K562 (cell line): ENCODE data around the gene NPAS3. TPM values are rescaled to one million over a fixed set of nuclear protein-coding genes. Genes with fewer than 3 reads are reported as not detected.

Experiments
- ATAC-seq: fragments of 200-7000 bp; cut with Tn5 transposase; 3 replicates; pipeline ENCODE4 v1.9.1; 2020; ENCODE audit warnings: moderate library complexity
- BruUV-seq: library from RNA; stranded (reverse); fragments of 400-500 nt; replicated peaks from 2 replicates; lab custom pipeline; 2021; lab: Mats Ljungman, UMichigan
- CTCF ChIA-PET: fragments of 300-600 bp; formaldehyde crosslinking; extraction: SDS; loops from one replicate; lab custom pipeline; 2021; ENCODE audit warnings: low intra/inter-chr PET ratio; lab: Yijun Ruan, JAX
- POLR2A ChIA-PET: fragments of 300-600, 350-650 bp; sonication (Branson Sonifier 250); formaldehyde crosslinking; extraction: SDS; loops from one replicate; lab custom pipeline; 2021; ENCODE audit warnings: antibody characterized with exemption, inconsistent platforms; lab: Yijun Ruan, JAX
- DNase-seq, 4 experiments: peaks; one replicate each; pipeline versions ENCODE4 v3.0.0 to v3.0.0-alpha.2; 2011 to 2018; ENCODE audit warnings: low spot score in 3 of 4, mixed read lengths in 3 of 4; ENCODE audit errors: extremely low read depth in 1 of 4
- FAIRE-seq: peaks from 2 replicates; lab custom pipeline; 2011; peaks lifted over from hg19 to GRCh38; lab: Jason Lieb, UNC
- H2AFZ ChIP-seq: 2 replicates; pipeline ENCODE4 v1.6.0; 2011; ENCODE audit warnings: low read depth, low read length, control low read depth, inconsistent platforms
- H3K27ac ChIP-seq: fragments of 200-600 bp; 3 replicates; pipeline ENCODE4 v1.8.0; 2011; ENCODE audit warnings: low read depth, mild to moderate bottlenecking, control low read depth, inconsistent platforms, low read length, moderate library complexity, mixed read lengths; ENCODE audit errors: extremely low read depth
- H3K27me3 ChIP-seq, 2 experiments: fragments of 300-600 bp in 1 of 2; 2 replicates in 1 of 2; 3 replicates in 1 of 2; pipeline versions ENCODE4 v1.6.0 to v1.8.0; 2011; ENCODE audit warnings: inconsistent platforms in 2 of 2, low read length in 2 of 2, mild to moderate bottlenecking in 1 of 2, mixed read lengths in 1 of 2, moderate library complexity in 1 of 2; ENCODE audit not compliant: control insufficient read depth in 2 of 2, insufficient read depth in 2 of 2
- H3K36me3 ChIP-seq: fragments of 300-600 bp; 3 replicates; pipeline ENCODE4 v1.8.0; 2011; ENCODE audit warnings: mild to moderate bottlenecking, low read length, inconsistent platforms; ENCODE audit not compliant: control insufficient read depth, insufficient read depth
- H3K4me1 ChIP-seq, 2 experiments: fragments of 200-600 bp in 1 of 2; replicated peaks in 1 of 2; 2 replicates in 1 of 2; 3 replicates in 1 of 2; pipeline versions ENCODE4 v1.5.1 to v1.8.0; 2011; ENCODE audit warnings: inconsistent platforms in 2 of 2, low read length in 2 of 2, mild to moderate bottlenecking in 1 of 2, mixed read lengths in 1 of 2, moderate library complexity in 1 of 2; ENCODE audit not compliant: control insufficient read depth in 2 of 2, insufficient read depth in 2 of 2
- H3K4me2 ChIP-seq: 2 replicates; pipeline ENCODE4 v1.6.1; 2011; ENCODE audit warnings: low read length, control low read depth, inconsistent platforms, mixed read lengths; ENCODE audit not compliant: insufficient read depth
- H3K4me3 ChIP-seq: fragments of 200-600 bp; sonication (generic), shearing (Covaris generic); 2 replicates; pipeline ENCODE4 v1.5.1; 2016; ENCODE audit warnings: control low read depth, inconsistent platforms
- H3K79me2 ChIP-seq: fragments of 200-600 bp; 3 replicates; pipeline ENCODE4 v1.8.0; 2011; ENCODE audit warnings: low read length, inconsistent platforms; ENCODE audit not compliant: control insufficient read depth, insufficient read depth
- H3K9ac ChIP-seq, 2 experiments: 2 replicates each; pipeline versions ENCODE4 v1.6.0 to v1.6.1; 2011; ENCODE audit warnings: low read depth in 2 of 2, low read length in 2 of 2, control low read depth in 1 of 2, inconsistent platforms in 1 of 2, mild to moderate bottlenecking in 1 of 2, mixed read lengths in 1 of 2; ENCODE audit not compliant: insufficient read depth in 1 of 2
- H3K9me1 ChIP-seq: one replicate; pipeline ENCODE4 v1.6.0; 2011; ENCODE audit warnings: inconsistent platforms, mild to moderate bottlenecking, low read length, moderate library complexity; ENCODE audit not compliant: control insufficient read depth, insufficient read depth
- H3K9me3 ChIP-seq: replicated peaks from 2 replicates; pipeline ENCODE4 v1.5.1; 2011; ENCODE audit warnings: low read depth, low read length, inconsistent platforms; ENCODE audit not compliant: control insufficient read depth, insufficient read depth
- H4K20me1 ChIP-seq: replicated peaks from 2 replicates; pipeline ENCODE4 v1.6.1; 2011; ENCODE audit warnings: low read length, inconsistent platforms, mixed read lengths; ENCODE audit not compliant: control insufficient read depth, insufficient read depth
- CBFB ChIP-seq: sonication (generic); formaldehyde crosslinking; IDR thresholded peaks from 2 replicates; pipeline ENCODE4 v1.4.0; 2020; ENCODE audit warnings: mild to moderate bottlenecking, missing genetic modification reagents
- EGR1 ChIP-seq: fragments of 450-650 bp; conservative IDR thresholded peaks from 2 replicates; pipeline ENCODE4 v1.6.1; 2017; ENCODE audit warnings: mild to moderate bottlenecking
- PTTG1 ChIP-seq: fragments of 450-650 bp; IDR thresholded peaks from 2 replicates; pipeline ENCODE4 v1.6.1; 2016; ENCODE audit warnings: low read depth, mild to moderate bottlenecking, missing genetic modification characterization, missing compliant biosample characterization
- SMAD2 ChIP-seq: fragments of 150-350 bp; IDR thresholded peaks from 2 replicates; pipeline ENCODE4 v1.6.1; 2014; ENCODE audit warnings: low read depth, mild to moderate bottlenecking, low read length
- TCFL5 ChIP-seq: fragments of 250-450 bp; sonication (Bioruptor Pico); conservative IDR thresholded peaks from 2 replicates; pipeline ENCODE4 v1.6.1; 2021; ENCODE audit warnings: mild to moderate bottlenecking, moderate library complexity, matching md5 sums
- ZBTB43 ChIP-seq: sonication (generic); formaldehyde crosslinking; IDR thresholded peaks from 2 replicates; pipeline ENCODE4 v1.8.0; 2023; ENCODE audit warnings: mild to moderate bottlenecking, missing genetic modification reagents
- WGBS: fragments of 100-300 bp; shearing (Covaris generic); methylation state at CpG from one replicate; pipeline ENCODE4 v1.1.6; 2016; ENCODE audit warnings: low coverage, mixed read lengths; ENCODE audit not compliant: insufficient coverage; ENCODE audit errors: missing lambda C conversion rate; 5-methylcytosine and 5-hydroxymethylcytosine counted together
- in situ Hi-C: fragments of 300-500 bp; cut with MboI; formaldehyde crosslinking; loops from 4 replicates; pipeline ENCODE4 v1.15.0; 2018; ENCODE audit warnings: inconsistent platforms, mixed read lengths
- intact Hi-C: fragments of 100-400 bp; cut with micrococcal nuclease; formaldehyde crosslinking; loops from 2 replicates; pipeline ENCODE4 v1.14.2; 2022
- polyA plus RNA-seq, 8 experiments: library from polyadenylated mRNA; depleted of rRNA in 4 of 8; stranded (reverse) in 5 of 8; unstranded in 3 of 8; fragments of >200 nt; fragmentation: Nextera tagmentation in 2 of 8; fragmentation: Illumina TruSeq in 1 of 8; extraction: Ambion mirVana in 2 of 8; extraction: Trizol in 1 of 8; gene quantifications; 2 replicates each; pipeline versions ENCODE4 v1.2.1 to v1.2.3, GENCODE V29; 2011 to 2014; ENCODE audit warnings: inconsistent platforms in 1 of 8, missing spikeins in 1 of 8
- total RNA-seq, 7 experiments: library from RNA; depleted of rRNA in 6 of 7; stranded (reverse); fragments of >200 nt in 6 of 7; fragmentation: Illumina TruSeq in 2 of 7; extraction: Trizol in 2 of 7; gene quantifications; 2 replicates each; pipeline versions ENCODE4 v1.2.1 to v1.2.3, GENCODE V29; 2011 to 2021; ENCODE audit warnings: low replicate concordance in 1 of 7

The NPAS3 gene
- total and polyA plus RNA-seq, 9 of the 15 experiments (the other 6 are each of a cell fraction or from before 2014, with no cell fraction given): 0.04 TPM; not detected in 8

- H3K79me2 ChIP-seq: no peaks in the 10 kb centered on the region
- no peak overlapping the region for H3K4me3 ChIP-seq
- H3K27ac ChIP-seq: no peak overlapping the region
- H4K20me1 ChIP-seq: no peaks in the 10 kb centered on the region
- no TSS peak for BruUV-seq
- H3K9ac ChIP-seq: no peak overlapping the region
- TF ChIP-seq PTTG1 (tag) (no peak), TCFL5 (no peak), EGR1 (no peak), ZBTB43 (CRISPR knock-in tag) (no peak), CBFB (CRISPR knock-in tag) (no peak), SMAD2 (no peak)
- TF ChIP-seq, all 486 proteins: peak for 0
- ATAC-seq: no peak
- Histone ChIP-seq H3K36me3 (no peaks in the 10 kb centered on the region), H3K9me3 (no peaks in the 10 kb centered on the region), H3K4me2 (no peak overlapping the region), H2AFZ (no peak overlapping the region), H3K27me3 (no peaks in the 10 kb centered on the region), H3K4me1 (no peaks in the 10 kb centered on the region), H3K9me1 (no peaks in the 10 kb centered on the region)
- ChIA-PET CTCF (no interaction called here), POLR2A (no interaction called here)
- no peak for FAIRE-seq
- intact Hi-C loops: no loop called here
- 4% methylated on average over 3 of the region's 3 CpGs for WGBS
- no peak for DNase-seq
- in situ Hi-C loops: no loop called here
Measured at GRCh38 chr14:32967421-32967820, 28.7 kb downstream of the NPAS3 start.
